Osteoblast (primary cell): ENCODE results near the gene LRP1B. TPM values are rescaled to one million over a fixed set of nuclear protein-coding genes. Genes with fewer than 3 reads are reported as not detected.

Experiments used
- DNase-seq: peaks from one replicate; pipeline ENCODE4 v3.0.0; 2011; ENCODE audit warnings: low spot score, mixed read lengths; ENCODE audit not compliant: insufficient read length; ENCODE audit errors: missing footprints
- H2AFZ ChIP-seq: 2 replicates; pipeline ENCODE4 v1.6.0; 2011; ENCODE audit warnings: mild to moderate bottlenecking, low read length
- H3K27ac ChIP-seq: 2 replicates; pipeline ENCODE4 v1.5.1; 2011; ENCODE audit warnings: mild to moderate bottlenecking, low read depth, low read length, moderate library complexity
- H3K27me3 ChIP-seq: 2 replicates; pipeline ENCODE4 v1.6.0; 2012; ENCODE audit warnings: mild to moderate bottlenecking, control low read depth, inconsistent platforms, low read length, moderate library complexity; ENCODE audit not compliant: insufficient read depth
- H3K36me3 ChIP-seq: 2 replicates; pipeline ENCODE4 v1.5.1; 2011; ENCODE audit warnings: mild to moderate bottlenecking, low read length, control low read depth, moderate library complexity; ENCODE audit not compliant: insufficient read depth
- H3K4me1 ChIP-seq: 2 replicates; pipeline ENCODE4 v1.5.1; 2011; ENCODE audit warnings: mild to moderate bottlenecking, low read length, control low read depth, moderate library complexity; ENCODE audit not compliant: insufficient read depth
- H3K4me2 ChIP-seq: 2 replicates; pipeline ENCODE4 v1.6.0; 2011; ENCODE audit warnings: mild to moderate bottlenecking, low read length; ENCODE audit not compliant: insufficient read depth
- H3K4me3 ChIP-seq: fragments of 200-600 bp; sonication (generic); 3 replicates; pipeline ENCODE4 v1.5.1; 2012; ENCODE audit warnings: mild to moderate bottlenecking, low read length, inconsistent platforms; ENCODE audit not compliant: insufficient read depth
- H3K79me2 ChIP-seq: 2 replicates; pipeline ENCODE4 v1.6.0; 2012; ENCODE audit warnings: mild to moderate bottlenecking, low read length, control low read depth, inconsistent platforms; ENCODE audit not compliant: insufficient read depth
- H3K9me3 ChIP-seq: 2 replicates; pipeline ENCODE4 v1.5.1; 2011; ENCODE audit warnings: low read depth, low read length, control low read depth
- H4K20me1 ChIP-seq: 2 replicates; pipeline ENCODE4 v1.6.0; 2012; ENCODE audit warnings: mild to moderate bottlenecking, low read length, control low read depth; ENCODE audit not compliant: insufficient read depth
- total RNA-seq: library from RNA; depleted of rRNA; stranded (reverse); fragments of >200 nt; gene quantifications from 2 replicates; pipeline ENCODE4 v1.2.3, GENCODE V29; 2012
- TF ChIP-seq, protein P1 (sequence below): IDR thresholded peaks from 2 replicates; pipeline ENCODE4 v1.5.1; 2011; ENCODE audit warnings: mild to moderate bottlenecking, low read depth, low read length, moderate library complexity; ENCODE audit errors: extremely low read depth

LRP1B gene
- total RNA-seq, 1 donor = not detected

DNA sequence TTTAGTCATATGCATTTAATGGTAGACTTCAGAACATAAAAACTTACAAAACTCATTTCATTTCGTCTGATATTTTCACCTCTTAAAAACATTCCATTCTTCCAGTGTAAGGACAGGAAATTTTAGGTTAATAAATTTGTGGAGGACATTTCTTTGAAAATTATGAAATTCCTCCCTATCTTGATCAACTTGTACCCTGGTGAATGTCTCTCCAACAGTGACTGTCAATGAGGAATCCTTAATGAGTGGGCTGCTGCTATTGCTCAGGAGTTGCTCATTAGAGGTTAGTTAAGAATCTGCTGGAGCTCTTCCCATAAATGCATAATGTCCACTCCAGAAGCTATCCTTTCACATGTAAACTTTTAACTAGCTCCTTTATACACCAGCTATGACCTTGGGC, 69.1 kb downstream of the LRP1B start:
- Histone ChIP-seq H3K79me2 (no peaks in the 10 kb centered on the region), H3K4me3 (no peak overlapping the region), H4K20me1 (no peaks in the 10 kb centered on the region), H3K27ac (no peak overlapping the region), H3K4me2 (no peak overlapping the region), H3K4me1 (no peaks in the 10 kb centered on the region), H3K36me3 (no peaks in the 10 kb centered on the region), H3K27me3 (no peaks in the 10 kb centered on the region), H3K9me3 (no peaks in the 10 kb centered on the region), H2AFZ (no peak overlapping the region)
- TF ChIP-seq, protein P1, sequence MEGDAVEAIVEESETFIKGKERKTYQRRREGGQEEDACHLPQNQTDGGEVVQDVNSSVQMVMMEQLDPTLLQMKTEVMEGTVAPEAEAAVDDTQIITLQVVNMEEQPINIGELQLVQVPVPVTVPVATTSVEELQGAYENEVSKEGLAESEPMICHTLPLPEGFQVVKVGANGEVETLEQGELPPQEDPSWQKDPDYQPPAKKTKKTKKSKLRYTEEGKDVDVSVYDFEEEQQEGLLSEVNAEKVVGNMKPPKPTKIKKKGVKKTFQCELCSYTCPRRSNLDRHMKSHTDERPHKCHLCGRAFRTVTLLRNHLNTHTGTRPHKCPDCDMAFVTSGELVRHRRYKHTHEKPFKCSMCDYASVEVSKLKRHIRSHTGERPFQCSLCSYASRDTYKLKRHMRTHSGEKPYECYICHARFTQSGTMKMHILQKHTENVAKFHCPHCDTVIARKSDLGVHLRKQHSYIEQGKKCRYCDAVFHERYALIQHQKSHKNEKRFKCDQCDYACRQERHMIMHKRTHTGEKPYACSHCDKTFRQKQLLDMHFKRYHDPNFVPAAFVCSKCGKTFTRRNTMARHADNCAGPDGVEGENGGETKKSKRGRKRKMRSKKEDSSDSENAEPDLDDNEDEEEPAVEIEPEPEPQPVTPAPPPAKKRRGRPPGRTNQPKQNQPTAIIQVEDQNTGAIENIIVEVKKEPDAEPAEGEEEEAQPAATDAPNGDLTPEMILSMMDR = no peak
- DNase-seq = no peak

DNA sequence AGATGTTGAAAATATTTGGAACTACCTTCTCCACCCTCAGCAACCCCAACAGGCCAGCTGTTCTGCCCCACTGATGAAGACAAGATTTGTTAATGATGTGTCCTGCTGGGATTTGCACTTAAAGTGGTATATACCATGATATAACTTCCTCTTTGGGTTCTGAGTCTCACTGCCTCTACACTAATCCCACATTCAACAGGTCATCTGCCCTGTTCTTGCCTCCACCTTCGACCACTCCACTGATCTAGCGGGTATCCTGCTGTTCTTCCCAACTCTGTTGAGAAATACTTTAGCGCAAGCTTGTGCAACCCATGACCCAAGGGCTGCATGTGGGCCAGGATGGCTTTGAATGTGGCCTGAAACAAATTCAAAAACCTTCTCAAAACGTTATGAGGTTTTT, 72.7 kb downstream of the LRP1B start:
- TF ChIP-seq, protein P1 = no peak
- Histone ChIP-seq H3K27me3 (no peaks in the 10 kb centered on the region), H2AFZ (no peak overlapping the region), H4K20me1 (no peaks in the 10 kb centered on the region), H3K9me3 (no peaks in the 10 kb centered on the region), H3K79me2 (no peaks in the 10 kb centered on the region), H3K4me3 (no peak overlapping the region), H3K36me3 (no peaks in the 10 kb centered on the region), H3K4me1 (no peaks in the 10 kb centered on the region), H3K4me2 (no peak overlapping the region), H3K27ac (no peak overlapping the region)
- no peak for DNase-seq

DNA sequence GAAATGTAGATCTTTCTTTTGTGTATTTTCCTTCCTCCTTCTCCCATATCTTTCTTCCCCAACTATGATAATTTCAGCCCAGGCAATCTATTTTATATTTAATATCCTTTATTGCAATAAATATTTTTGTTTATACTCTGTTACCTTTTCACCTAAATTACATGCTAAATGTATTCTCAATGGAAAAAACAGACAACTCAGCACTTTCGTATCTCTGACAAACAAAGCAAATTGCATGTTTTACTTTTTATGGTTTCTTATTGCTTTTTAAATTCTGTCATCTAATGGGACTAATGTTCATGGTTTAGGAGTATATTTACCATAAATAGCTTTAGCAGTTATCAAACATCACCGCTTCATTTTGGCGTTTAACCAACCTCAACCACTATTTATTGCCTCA, 74.0 kb downstream of the LRP1B start:
- no peak overlapping the region for H3K27ac ChIP-seq
- no peak overlapping the region for H2AFZ ChIP-seq
- DNase-seq = no peak
- H3K4me3 ChIP-seq = no peak overlapping the region
- H3K9me3 ChIP-seq = no peaks in the 10 kb centered on the region
- TF ChIP-seq, protein P1 = no peak
- no peaks in the 10 kb centered on the region for H3K27me3 ChIP-seq
- H3K79me2 ChIP-seq = no peaks in the 10 kb centered on the region
- no peaks in the 10 kb centered on the region for H3K36me3 ChIP-seq
- H4K20me1 ChIP-seq = no peaks in the 10 kb centered on the region
- no peak overlapping the region for H3K4me2 ChIP-seq
- H3K4me1 ChIP-seq = no peaks in the 10 kb centered on the region

DNA sequence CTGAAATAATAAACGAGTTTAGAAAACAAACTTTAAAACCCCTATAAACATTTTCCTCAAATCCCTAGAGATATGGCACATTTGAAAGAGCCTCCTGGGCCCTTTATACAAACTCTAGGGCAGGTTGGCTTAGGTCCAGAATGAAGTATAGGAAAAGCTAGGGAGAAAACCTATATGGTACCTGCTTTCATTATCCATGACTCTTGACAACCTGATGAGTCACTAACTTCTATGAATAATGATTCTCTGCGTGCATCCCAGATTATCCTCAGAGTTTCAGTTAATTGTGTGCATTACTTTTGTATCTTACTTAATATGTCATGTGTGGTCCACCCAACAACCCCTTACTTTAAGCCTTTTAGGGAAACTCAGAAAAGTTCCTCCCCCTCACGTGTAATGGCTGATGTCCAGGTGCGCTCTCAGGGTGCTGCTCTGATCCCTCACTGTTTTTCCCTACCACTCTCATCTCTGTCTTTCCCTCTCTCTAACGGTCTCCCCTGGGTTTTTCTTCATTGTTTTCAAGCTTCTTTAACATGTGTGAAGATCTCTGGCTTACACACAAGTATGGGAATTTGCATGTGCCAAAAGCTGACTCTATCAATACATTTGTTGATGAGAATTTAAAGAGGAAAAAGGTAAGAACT, 78.5 kb downstream of the LRP1B start:
- H4K20me1 ChIP-seq = no peaks in the 10 kb centered on the region
- no peak overlapping the region for H2AFZ ChIP-seq
- H3K4me3 ChIP-seq = no peak overlapping the region
- H3K79me2 ChIP-seq = no peaks in the 10 kb centered on the region
- no peak for DNase-seq
- no peaks in the 10 kb centered on the region for H3K27me3 ChIP-seq
- no peak overlapping the region for H3K27ac ChIP-seq
- no peak overlapping the region for H3K4me2 ChIP-seq
- TF ChIP-seq, protein P1 = no peak
- no peaks in the 10 kb centered on the region for H3K36me3 ChIP-seq
- H3K9me3 ChIP-seq = no peaks in the 10 kb centered on the region
- H3K4me1 ChIP-seq = no peaks in the 10 kb centered on the region
